Lower leg skin (tissue), 4 donors: ENCODE measurements around the gene KIF25. TPM values are rescaled to one million over a fixed set of nuclear protein-coding genes. Genes with fewer than 3 reads are reported as not detected.

Source experiments
- DNase-seq, 2 donors: peaks; one replicate each; pipeline ENCODE4 v3.0.0-alpha.2; 2019; ENCODE audit warnings: low spot score in 2 of 2
- H3K4me3 ChIP-seq: fragments of 200-600 bp; sonication (generic); 2 replicates; pipeline ENCODE4 v1.5.1; 2017; ENCODE audit warnings: mild to moderate bottlenecking, low read depth; ENCODE audit not compliant: poor library complexity, severe bottlenecking
- CTCF ChIP-seq, 3 donors: fragments of 450-650 bp; IDR thresholded peaks; one replicate each; pipeline ENCODE4 v1.5.1; 2016; ENCODE audit warnings: antibody characterized with exemption in 3 of 3, mild to moderate bottlenecking in 3 of 3, moderate library complexity in 2 of 3
- POLR2A ChIP-seq, 2 donors: fragments of 450-650 bp; IDR thresholded peaks; one replicate each; pipeline ENCODE4 v1.6.1; 2016 to 2017; ENCODE audit warnings: antibody characterized with exemption in 2 of 2, mild to moderate bottlenecking in 1 of 2, moderate library complexity in 1 of 2
- WGBS, 2 donors: methylation state at CpG; one replicate each; pipeline ENCODE4 v1.1.5; 2018; 5-methylcytosine and 5-hydroxymethylcytosine counted together
- intact Hi-C: fragments of 100-400 bp; cut with DNase I; formaldehyde crosslinking; loops from one replicate; pipeline ENCODE4 v1.15.0; 2023; ENCODE audit warnings: low total_unique reads
- total RNA-seq, 4 donors: library from RNA; depleted of rRNA; stranded (reverse); fragments of >200 nt; gene quantifications; one replicate each; pipeline ENCODE4 v1.1.0, GENCODE V29; 2016

Gene KIF25
- total RNA-seq, 4 donors from 2014 or later: 0.29 to 0.86 TPM; not detected in 2

GRCh38 chr6:168030218-168030746, 32.8 kb downstream of the KIF25 start:
- TF ChIP-seq POLR2A (IDR thresholded peaks at IDR 0.05): no peak
- no peak for TF ChIP-seq CTCF (IDR thresholded peaks at IDR 0.05)
- intact Hi-C loops: no loop called here
- DNase-seq: no peak
- no peak overlapping the region for H3K4me3 ChIP-seq
- WGBS, 2 donors: 74 to 84% methylated on average over 5 of the region's 5 CpGs

DNA sequence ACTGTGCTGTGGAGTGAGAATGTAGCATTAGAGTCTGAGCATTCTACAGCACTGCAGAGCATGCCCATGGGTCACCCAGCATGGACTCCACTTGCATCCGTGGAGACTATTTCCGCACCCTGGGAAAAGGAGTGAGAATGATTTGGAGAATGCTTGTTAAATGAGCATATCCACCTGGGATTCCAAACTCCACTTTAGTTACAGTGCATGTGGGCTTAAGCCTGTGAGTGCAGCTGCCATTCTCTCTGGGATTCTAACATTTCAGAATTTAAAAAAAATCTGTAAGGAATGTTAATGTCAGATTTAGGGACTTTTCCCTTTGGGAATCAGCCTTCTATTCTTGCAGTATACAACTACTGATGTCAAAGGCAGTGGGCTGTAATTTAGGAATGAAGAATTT, 33.4 kb downstream of the KIF25 start:
- no peak overlapping the region for H3K4me3 ChIP-seq
- TF ChIP-seq CTCF (IDR thresholded peaks at IDR 0.05): no peak
- TF ChIP-seq POLR2A (IDR thresholded peaks at IDR 0.05): no peak
- intact Hi-C loops: no loop called here
- 50 to 67% methylated on average over 2 of the region's 2 CpGs for WGBS, 2 donors
- DNase-seq: no peak

DNA sequence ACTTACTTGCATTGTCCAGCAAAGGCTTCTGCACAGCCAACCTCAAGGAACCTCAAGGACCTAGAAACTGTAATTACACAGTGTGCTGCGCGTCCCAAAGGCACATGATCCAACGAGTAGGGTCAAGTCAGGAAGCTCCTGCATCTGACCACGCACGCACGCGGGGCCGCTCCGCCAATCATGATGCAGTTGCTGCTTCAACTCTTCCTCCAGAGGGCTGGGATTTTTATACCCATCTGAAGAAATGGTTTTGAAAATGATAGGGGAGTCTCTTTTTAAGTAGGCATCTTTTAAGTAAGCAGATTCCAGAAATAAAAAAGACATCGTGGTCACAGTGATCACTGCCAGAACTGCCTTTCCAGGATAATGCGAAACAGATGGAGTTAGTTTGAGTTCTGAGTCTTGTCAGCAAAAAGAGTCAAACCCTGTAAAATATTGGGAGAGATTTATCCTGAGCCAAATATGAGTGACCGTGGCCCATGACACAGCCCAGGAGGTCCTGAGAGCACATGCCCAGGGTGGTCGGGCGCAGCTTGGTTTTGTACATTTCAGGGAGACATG, 34.0 kb downstream of the KIF25 start:
- WGBS, 2 donors: 68 to 70% methylated on average over 14 of the region's 14 CpGs
- peak; percentile 21 to 86 for DNase-seq
- no peak overlapping the region for H3K4me3 ChIP-seq
- no peak for TF ChIP-seq CTCF (IDR thresholded peaks at IDR 0.05)
- TF ChIP-seq POLR2A (IDR thresholded peaks at IDR 0.05): no peak
- intact Hi-C loops: no loop called here

GRCh38 chr6:168032005-168032760, 34.7 kb downstream of the KIF25 start:
- intact Hi-C loops: no loop called here
- 50 to 65% methylated on average over 12 of the region's 12 CpGs for WGBS, 2 donors
- TF ChIP-seq CTCF (IDR thresholded peaks at IDR 0.05) (no peak), POLR2A (IDR thresholded peaks at IDR 0.05) (no peak)
- DNase-seq: peak; percentile 19 to 68
- H3K4me3 ChIP-seq: no peak overlapping the region

GRCh38 chr6:168033791-168034190, 36.3 kb downstream of the KIF25 start:
- peak in 1 of 2 donors; percentile 68 for DNase-seq
- 92 to 93% methylated on average over 12 of the region's 12 CpGs for WGBS, 2 donors
- TF ChIP-seq POLR2A (IDR thresholded peaks at IDR 0.05): no peak
- no peak for TF ChIP-seq CTCF (IDR thresholded peaks at IDR 0.05)
- H3K4me3 ChIP-seq: no peak overlapping the region
- intact Hi-C loops: no loop called here
